HepG2 (cell line): ENCODE results near the gene CCSER2. TPM values are rescaled to one million over a fixed set of nuclear protein-coding genes. Genes with fewer than 3 reads are reported as not detected.

Experiments
- ARID4A ChIP-seq: sonication (generic); formaldehyde crosslinking; IDR thresholded peaks from 2 replicates; pipeline ENCODE4 v1.5.0; 2020; ENCODE audit warnings: mild to moderate bottlenecking, missing genetic modification reagents, borderline replicate concordance
- CCDC6 ChIP-seq: sonication (generic); formaldehyde crosslinking; IDR thresholded peaks from 2 replicates; pipeline ENCODE4 v1.8.1; 2022; ENCODE audit warnings: mild to moderate bottlenecking, missing genetic modification reagents, moderate library complexity
- ETS1 ChIP-seq: sonication (generic); formaldehyde crosslinking; IDR thresholded peaks from 2 replicates; pipeline ENCODE4 v1.4.0; 2020; ENCODE audit warnings: missing genetic modification reagents
- GPN1 ChIP-seq: sonication (generic); formaldehyde crosslinking; IDR thresholded peaks from 2 replicates; pipeline ENCODE4 v1.5.1; 2020; ENCODE audit warnings: missing genetic modification reagents, borderline replicate concordance
- HIVEP1 ChIP-seq: sonication (generic); formaldehyde crosslinking; IDR thresholded peaks from 2 replicates; pipeline ENCODE4 v1.4.0; 2020; ENCODE audit warnings: mild to moderate bottlenecking, missing genetic modification reagents
- IRF2 ChIP-seq: IDR thresholded peaks from 2 replicates; pipeline ENCODE4 v1.6.1; 2018; ENCODE audit warnings: missing genetic modification reagents, missing compliant biosample characterization
- POLR2AphosphoS5 ChIP-seq: IDR thresholded peaks from 2 replicates; pipeline ENCODE4 v1.6.1; 2012; ENCODE audit warnings: low read depth, low read length
- SETDB1 ChIP-seq: sonication (generic); formaldehyde crosslinking; IDR thresholded peaks from 2 replicates; pipeline ENCODE4 v1.5.1; 2020; ENCODE audit warnings: missing genetic modification reagents, mild to moderate bottlenecking, borderline replicate concordance
- ZHX2 ChIP-seq, 2 experiments: sonication (generic) in 1 of 2; formaldehyde crosslinking in 1 of 2; IDR thresholded peaks; 2 replicates each; pipeline versions ENCODE4 v1.6.1 to v1.9.0; 2014 to 2022; ENCODE audit warnings: antibody characterized with exemption in 1 of 2, borderline replicate concordance in 1 of 2, inconsistent platforms in 1 of 2, low read depth in 1 of 2, missing genetic modification reagents in 1 of 2
- ZNF12 ChIP-seq: sonication (generic); formaldehyde crosslinking; IDR thresholded peaks from 2 replicates; pipeline ENCODE4 v1.5.0; 2020; ENCODE audit warnings: missing genetic modification reagents
- ZNF580 ChIP-seq: IDR thresholded peaks from 2 replicates; pipeline ENCODE4 v1.6.1; 2016; ENCODE audit warnings: low read depth, borderline replicate concordance
- ZNF639 ChIP-seq: conservative IDR thresholded peaks from 2 replicates; pipeline ENCODE4 v1.6.1; 2018; ENCODE audit warnings: missing genetic modification reagents
- ZNF720 ChIP-seq: sonication (generic); formaldehyde crosslinking; IDR thresholded peaks from 2 replicates; pipeline ENCODE4 v1.4.0; 2020; ENCODE audit warnings: missing genetic modification reagents
- polyA plus RNA-seq, 8 experiments: library from polyadenylated mRNA; depleted of rRNA in 3 of 8; stranded (reverse) in 7 of 8; unstranded in 1 of 8; fragments of >200 nt; fragmentation: Illumina TruSeq in 4 of 8; extraction: Trizol in 4 of 8; gene quantifications; 2 replicates each; pipeline versions ENCODE4 v1.2.1 to v1.2.3, GENCODE V29; 2011 to 2016; ENCODE audit warnings: low read depth in 4 of 8, missing spikeins in 1 of 8, mixed read lengths in 1 of 8; ENCODE audit not compliant: insufficient read depth in 1 of 8
- total RNA-seq, 5 experiments: library from RNA; depleted of rRNA; stranded (reverse); fragments of >200 nt; fragmentation: Illumina TruSeq; extraction: Trizol; gene quantifications; 2 replicates each; pipeline ENCODE4 v1.2.3, GENCODE V29; 2016; ENCODE audit warnings: low read depth in 1 of 5

Gene CCSER2
- total and polyA plus RNA-seq, 2 of the 13 experiments (the other 11 are each of a cell fraction or from before 2014, with no cell fraction given) = 13.3 to 17.2 TPM

GRCh38 chr10:84291384-84291783 lies 37.0 kb upstream of the CCSER2 start (continued):
- TF ChIP-seq ZNF12 (CRISPR knock-in tag) = peak; percentile 88
- TF ChIP-seq SETDB1 (CRISPR knock-in tag) = no peak
- TF ChIP-seq HIVEP1 (CRISPR knock-in tag) = no peak
- peak; percentile 55; the same call in 1 of the 2 replicates for TF ChIP-seq IRF2
- TF ChIP-seq ZHX2 (IDR thresholded peaks at IDR 0.05; ENCODE audit: low read depth) = no peak
- 0 out of 2 replicates have a peak, but pooled peaks have one; percentile 37 for TF ChIP-seq ZHX2 (CRISPR knock-in tag; IDR thresholded peaks at IDR 0.05; ENCODE audit: borderline replicate concordance)
- peak; percentile 94 for TF ChIP-seq ZNF720
- TF ChIP-seq GPN1 = 0 out of 2 replicates have a peak, but pooled peaks have one; percentile 86
- TF ChIP-seq ARID4A (CRISPR knock-in tag) = peak; percentile 37; the same call in 1 of the 2 replicates
- no peak for TF ChIP-seq ETS1
- TF ChIP-seq POLR2AphosphoS5 = no peak
- no peak for TF ChIP-seq CCDC6 (CRISPR knock-in tag)
- 0 out of 2 replicates have a peak, but pooled peaks have one; percentile 43 for TF ChIP-seq ZNF639
- peak; percentile 88 for TF ChIP-seq ZNF580 (CRISPR knock-in tag)
